Measurements from ENCODE around the gene NAV3.

The NAV3 gene

DNA sequence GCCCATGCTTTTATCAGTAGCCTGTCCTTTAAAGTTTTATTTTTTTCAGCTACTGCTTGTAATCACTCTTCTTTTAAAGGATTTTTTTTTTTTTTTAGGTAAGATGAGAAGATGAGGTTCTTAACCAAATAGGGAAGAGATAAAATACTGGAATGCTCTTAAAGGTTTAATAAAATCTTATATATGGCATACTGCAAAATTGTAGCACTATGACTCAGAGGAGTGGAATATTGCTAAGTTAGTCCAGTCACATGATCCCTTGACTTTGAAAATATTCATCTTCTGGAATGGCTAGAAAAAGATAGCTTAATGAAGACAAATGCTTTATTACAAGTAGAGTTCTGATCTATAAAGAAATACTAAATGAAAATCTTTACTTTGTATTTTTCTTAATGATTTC lies 116.6 kb downstream of the NAV3 start:
- H3K27ac ChIP-seq (replicated peaks) = no peak overlapping the region
- H3K27me3 ChIP-seq (ENCODE audit: insufficient read depth, poor library complexity, severe bottlenecking) = no peaks in the 10 kb centered on the region
- H3K4me3 ChIP-seq (replicated peaks; ENCODE audit: insufficient read depth, low read length) = no peak overlapping the region
- DNase-seq (ENCODE audit: low read depth in 1 of 2, low spot score in 1 of 2) = no peak
- TF ChIP-seq GABPA (IDR thresholded peaks at IDR 0.05; ENCODE audit: low read depth) (no peak), SPI1 (IDR thresholded peaks at IDR 0.05; ENCODE audit: borderline replicate concordance, low read depth) (no peak), POLR2AphosphoS5 (IDR thresholded peaks at IDR 0.05; ENCODE audit: low read depth) (no peak)
- TF ChIP-seq, protein P1, sequence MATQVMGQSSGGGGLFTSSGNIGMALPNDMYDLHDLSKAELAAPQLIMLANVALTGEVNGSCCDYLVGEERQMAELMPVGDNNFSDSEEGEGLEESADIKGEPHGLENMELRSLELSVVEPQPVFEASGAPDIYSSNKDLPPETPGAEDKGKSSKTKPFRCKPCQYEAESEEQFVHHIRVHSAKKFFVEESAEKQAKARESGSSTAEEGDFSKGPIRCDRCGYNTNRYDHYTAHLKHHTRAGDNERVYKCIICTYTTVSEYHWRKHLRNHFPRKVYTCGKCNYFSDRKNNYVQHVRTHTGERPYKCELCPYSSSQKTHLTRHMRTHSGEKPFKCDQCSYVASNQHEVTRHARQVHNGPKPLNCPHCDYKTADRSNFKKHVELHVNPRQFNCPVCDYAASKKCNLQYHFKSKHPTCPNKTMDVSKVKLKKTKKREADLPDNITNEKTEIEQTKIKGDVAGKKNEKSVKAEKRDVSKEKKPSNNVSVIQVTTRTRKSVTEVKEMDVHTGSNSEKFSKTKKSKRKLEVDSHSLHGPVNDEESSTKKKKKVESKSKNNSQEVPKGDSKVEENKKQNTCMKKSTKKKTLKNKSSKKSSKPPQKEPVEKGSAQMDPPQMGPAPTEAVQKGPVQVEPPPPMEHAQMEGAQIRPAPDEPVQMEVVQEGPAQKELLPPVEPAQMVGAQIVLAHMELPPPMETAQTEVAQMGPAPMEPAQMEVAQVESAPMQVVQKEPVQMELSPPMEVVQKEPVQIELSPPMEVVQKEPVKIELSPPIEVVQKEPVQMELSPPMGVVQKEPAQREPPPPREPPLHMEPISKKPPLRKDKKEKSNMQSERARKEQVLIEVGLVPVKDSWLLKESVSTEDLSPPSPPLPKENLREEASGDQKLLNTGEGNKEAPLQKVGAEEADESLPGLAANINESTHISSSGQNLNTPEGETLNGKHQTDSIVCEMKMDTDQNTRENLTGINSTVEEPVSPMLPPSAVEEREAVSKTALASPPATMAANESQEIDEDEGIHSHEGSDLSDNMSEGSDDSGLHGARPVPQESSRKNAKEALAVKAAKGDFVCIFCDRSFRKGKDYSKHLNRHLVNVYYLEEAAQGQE (IDR thresholded peaks at IDR 0.05; ENCODE audit: insufficient replicate concordance, low read depth) = no peak
- TF ChIP-seq, protein P2, sequence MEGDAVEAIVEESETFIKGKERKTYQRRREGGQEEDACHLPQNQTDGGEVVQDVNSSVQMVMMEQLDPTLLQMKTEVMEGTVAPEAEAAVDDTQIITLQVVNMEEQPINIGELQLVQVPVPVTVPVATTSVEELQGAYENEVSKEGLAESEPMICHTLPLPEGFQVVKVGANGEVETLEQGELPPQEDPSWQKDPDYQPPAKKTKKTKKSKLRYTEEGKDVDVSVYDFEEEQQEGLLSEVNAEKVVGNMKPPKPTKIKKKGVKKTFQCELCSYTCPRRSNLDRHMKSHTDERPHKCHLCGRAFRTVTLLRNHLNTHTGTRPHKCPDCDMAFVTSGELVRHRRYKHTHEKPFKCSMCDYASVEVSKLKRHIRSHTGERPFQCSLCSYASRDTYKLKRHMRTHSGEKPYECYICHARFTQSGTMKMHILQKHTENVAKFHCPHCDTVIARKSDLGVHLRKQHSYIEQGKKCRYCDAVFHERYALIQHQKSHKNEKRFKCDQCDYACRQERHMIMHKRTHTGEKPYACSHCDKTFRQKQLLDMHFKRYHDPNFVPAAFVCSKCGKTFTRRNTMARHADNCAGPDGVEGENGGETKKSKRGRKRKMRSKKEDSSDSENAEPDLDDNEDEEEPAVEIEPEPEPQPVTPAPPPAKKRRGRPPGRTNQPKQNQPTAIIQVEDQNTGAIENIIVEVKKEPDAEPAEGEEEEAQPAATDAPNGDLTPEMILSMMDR (IDR thresholded peaks at IDR 0.05; ENCODE audit: insufficient read depth, low read length) = no peak

DNA sequence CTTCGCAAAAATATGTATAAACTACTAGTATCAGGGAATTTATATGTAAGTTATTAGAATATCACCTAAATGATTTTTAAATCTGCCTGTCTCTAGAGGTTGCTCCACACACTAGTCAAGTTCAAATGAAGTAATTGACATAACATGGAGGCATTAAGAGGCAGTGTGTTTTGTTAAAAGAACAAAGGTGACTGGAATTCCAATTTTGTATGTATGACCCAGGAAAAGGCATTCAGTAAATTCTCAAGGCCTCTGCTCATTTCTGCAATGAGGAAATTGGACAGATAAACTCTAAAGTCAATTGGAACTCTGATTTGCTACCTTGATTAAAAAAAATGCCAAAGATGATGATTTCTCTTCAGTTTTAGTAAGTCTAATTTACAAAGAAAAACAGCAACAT lies 117.1 kb downstream of the NAV3 start:
- TF ChIP-seq GABPA (IDR thresholded peaks at IDR 0.05; ENCODE audit: low read depth) (no peak), SPI1 (IDR thresholded peaks at IDR 0.05; ENCODE audit: borderline replicate concordance, low read depth) (no peak), POLR2AphosphoS5 (IDR thresholded peaks at IDR 0.05; ENCODE audit: low read depth) (no peak)
- TF ChIP-seq, protein P2 (IDR thresholded peaks at IDR 0.05; ENCODE audit: insufficient read depth, low read length) = no peak
- TF ChIP-seq, protein P1 (IDR thresholded peaks at IDR 0.05; ENCODE audit: insufficient replicate concordance, low read depth) = no peak
- no peak for DNase-seq (ENCODE audit: low read depth in 1 of 2, low spot score in 1 of 2)
- Histone ChIP-seq H3K27me3 (ENCODE audit: insufficient read depth, poor library complexity, severe bottlenecking) (no peaks in the 10 kb centered on the region), H3K27ac (replicated peaks) (no peak overlapping the region), H3K4me3 (replicated peaks; ENCODE audit: insufficient read depth, low read length) (no peak overlapping the region)

DNA sequence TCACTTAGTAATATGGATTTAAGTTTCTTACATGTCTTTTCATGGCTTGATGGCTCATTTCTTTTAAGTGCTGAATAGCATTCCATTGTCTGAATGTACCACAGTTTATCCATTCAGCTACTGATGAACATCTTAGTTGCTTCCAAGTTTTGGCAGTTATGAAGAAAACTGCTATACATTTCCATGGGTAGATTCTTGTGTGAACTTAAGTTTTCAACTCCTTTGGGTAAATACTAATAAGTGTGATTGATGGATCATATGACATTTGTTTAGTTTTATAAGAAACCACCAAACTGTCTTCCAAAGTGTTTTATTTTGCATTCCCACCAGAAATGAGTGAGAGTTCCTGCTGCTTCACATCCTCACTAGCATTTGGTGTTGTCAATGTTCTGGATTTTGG lies 119.2 kb downstream of the NAV3 start:
- DNase-seq (ENCODE audit: low read depth in 1 of 2, low spot score in 1 of 2) = no peak
- H3K27me3 ChIP-seq (ENCODE audit: insufficient read depth, poor library complexity, severe bottlenecking) = no peaks in the 10 kb centered on the region
- TF ChIP-seq SPI1 (IDR thresholded peaks at IDR 0.05; ENCODE audit: borderline replicate concordance, low read depth) = no peak
- TF ChIP-seq, protein P1 (IDR thresholded peaks at IDR 0.05; ENCODE audit: insufficient replicate concordance, low read depth) = no peak
- TF ChIP-seq POLR2AphosphoS5 (IDR thresholded peaks at IDR 0.05; ENCODE audit: low read depth) = no peak
- TF ChIP-seq, protein P2 (IDR thresholded peaks at IDR 0.05; ENCODE audit: insufficient read depth, low read length) = no peak
- TF ChIP-seq GABPA (IDR thresholded peaks at IDR 0.05; ENCODE audit: low read depth) = no peak
- no peak overlapping the region for H3K27ac ChIP-seq (replicated peaks)
- no peak overlapping the region for H3K4me3 ChIP-seq (replicated peaks; ENCODE audit: insufficient read depth, low read length)

Data from HL-60 (cell line).